ENCODE measurements around the gene SBF2. TPM values are rescaled to one million over a fixed set of nuclear protein-coding genes. Genes with fewer than 3 reads are reported as not detected.

Gene SBF2
- total RNA-seq, 3 donors from 2014 or later, result 74.8 to 91.9 (median 88.2) TPM

DNA sequence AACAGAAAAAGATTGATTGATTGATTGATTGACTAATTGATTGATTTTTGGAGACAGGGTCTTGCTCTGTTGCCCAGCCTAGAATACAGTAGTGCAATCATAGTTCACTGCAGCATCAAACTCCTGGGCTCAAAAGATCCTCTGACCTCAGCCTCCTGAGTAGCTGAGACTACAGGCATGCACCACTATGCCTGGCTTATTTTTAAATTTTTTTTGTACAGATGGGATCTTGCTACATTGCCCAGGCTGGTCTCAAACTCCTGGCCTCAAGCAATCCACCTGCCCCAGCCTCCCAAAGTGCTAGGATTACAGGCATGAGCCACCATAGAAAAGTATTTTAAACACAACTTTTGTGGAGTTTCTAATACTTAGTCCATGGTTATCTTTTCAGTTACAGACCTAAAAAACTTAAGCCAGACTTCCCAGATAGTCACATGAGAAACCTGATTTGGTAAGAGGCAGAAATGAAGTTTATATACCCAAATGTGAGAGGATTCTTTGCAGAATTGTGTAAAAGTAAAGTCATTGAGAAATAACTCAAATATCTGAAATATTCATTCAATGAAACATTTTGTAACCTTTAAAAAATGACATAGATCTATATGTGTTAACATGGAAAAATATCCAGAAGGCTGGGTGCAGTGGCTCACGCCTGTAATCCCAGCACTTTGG lies 443.7 kb downstream of the SBF2 start:
- intact Hi-C loops (cut with DNase I; ENCODE audit: low total_unique reads), result no loop called here

DNA sequence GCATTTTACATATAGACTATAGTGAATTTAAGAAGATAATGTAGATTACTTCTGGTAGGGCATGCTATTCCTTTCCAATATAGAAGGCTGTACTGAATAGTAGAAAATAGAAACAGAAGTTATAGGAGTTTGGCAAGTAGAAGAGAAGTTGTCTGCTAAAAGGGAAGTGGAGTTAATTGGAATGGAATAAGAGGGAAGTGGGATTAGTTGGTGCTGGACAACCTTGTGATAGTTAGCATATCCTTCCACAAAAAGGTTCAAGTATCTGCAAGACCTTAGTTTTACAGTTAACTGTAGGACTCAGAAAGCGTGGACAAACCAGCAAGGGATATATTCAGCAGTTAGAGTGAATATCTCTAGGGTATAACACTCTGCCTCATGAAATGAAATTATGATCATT lies 444.6 kb downstream of the SBF2 start:
- Histone ChIP-seq H3K36me3 (peaks cover 4% of the 10 kb centered on the region), H3K27me3 (no peaks in the 10 kb centered on the region), H3K4me3 (no peak overlapping the region), H3K9me3 (no peaks in the 10 kb centered on the region), H3K27ac (no peak overlapping the region), H3K4me1 (no peaks in the 10 kb centered on the region)
- intact Hi-C loops (cut with DNase I; ENCODE audit: low total_unique reads), result no loop called here
- TF ChIP-seq POLR2AphosphoS5 (IDR thresholded peaks at IDR 0.05), result no peak
- DNase-seq (ENCODE audit: low spot score in 2 of 2), result no peak

More for the DNA sequence above, 443.7 kb downstream of the SBF2 start:
- TF ChIP-seq POLR2A (IDR thresholded peaks at IDR 0.05) (no peak), POLR2AphosphoS5 (IDR thresholded peaks at IDR 0.05) (no peak)
- TF ChIP-seq, protein P1, sequence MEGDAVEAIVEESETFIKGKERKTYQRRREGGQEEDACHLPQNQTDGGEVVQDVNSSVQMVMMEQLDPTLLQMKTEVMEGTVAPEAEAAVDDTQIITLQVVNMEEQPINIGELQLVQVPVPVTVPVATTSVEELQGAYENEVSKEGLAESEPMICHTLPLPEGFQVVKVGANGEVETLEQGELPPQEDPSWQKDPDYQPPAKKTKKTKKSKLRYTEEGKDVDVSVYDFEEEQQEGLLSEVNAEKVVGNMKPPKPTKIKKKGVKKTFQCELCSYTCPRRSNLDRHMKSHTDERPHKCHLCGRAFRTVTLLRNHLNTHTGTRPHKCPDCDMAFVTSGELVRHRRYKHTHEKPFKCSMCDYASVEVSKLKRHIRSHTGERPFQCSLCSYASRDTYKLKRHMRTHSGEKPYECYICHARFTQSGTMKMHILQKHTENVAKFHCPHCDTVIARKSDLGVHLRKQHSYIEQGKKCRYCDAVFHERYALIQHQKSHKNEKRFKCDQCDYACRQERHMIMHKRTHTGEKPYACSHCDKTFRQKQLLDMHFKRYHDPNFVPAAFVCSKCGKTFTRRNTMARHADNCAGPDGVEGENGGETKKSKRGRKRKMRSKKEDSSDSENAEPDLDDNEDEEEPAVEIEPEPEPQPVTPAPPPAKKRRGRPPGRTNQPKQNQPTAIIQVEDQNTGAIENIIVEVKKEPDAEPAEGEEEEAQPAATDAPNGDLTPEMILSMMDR (IDR thresholded peaks at IDR 0.05), result no peak
- Histone ChIP-seq H3K4me3 (no peak overlapping the region), H3K9me3 (no peaks in the 10 kb centered on the region), H3K27ac (no peak overlapping the region), H3K27me3 (no peaks in the 10 kb centered on the region), H3K36me3 (peaks cover 4% of the 10 kb centered on the region), H3K4me1 (no peaks in the 10 kb centered on the region)
- DNase-seq (ENCODE audit: low spot score in 2 of 2), result no peak

DNA sequence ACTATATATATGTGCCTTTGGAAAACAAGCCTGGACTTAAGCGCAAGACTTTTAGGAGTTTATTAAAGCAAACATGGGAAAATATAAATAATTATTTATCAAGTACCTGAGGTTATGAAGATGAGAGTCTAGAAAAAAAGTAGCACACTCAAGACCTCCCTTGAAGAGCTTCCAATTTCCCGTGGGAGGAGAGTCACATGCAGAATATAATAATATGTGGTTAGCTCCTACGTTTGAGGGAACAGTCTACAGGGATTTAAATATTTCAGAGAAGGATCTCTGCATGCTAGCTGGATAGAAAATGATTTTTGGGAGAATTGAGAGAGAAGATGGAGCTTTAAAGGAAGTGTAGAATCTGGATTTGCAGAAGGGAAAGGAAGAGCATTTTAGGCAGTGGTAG lies 446.4 kb downstream of the SBF2 start:
- DNase-seq (ENCODE audit: low spot score in 2 of 2), result no peak
- no peaks in the 10 kb centered on the region for H3K4me1 ChIP-seq
- intact Hi-C loops (cut with DNase I; ENCODE audit: low total_unique reads), result no loop called here
- peaks cover 4% of the 10 kb centered on the region for H3K36me3 ChIP-seq
- TF ChIP-seq POLR2A (IDR thresholded peaks at IDR 0.05) (no peak), POLR2AphosphoS5 (IDR thresholded peaks at IDR 0.05) (no peak)
- TF ChIP-seq, protein P1 (IDR thresholded peaks at IDR 0.05), result no peak
- H3K9me3 ChIP-seq, result no peaks in the 10 kb centered on the region
- H3K27ac ChIP-seq, result no peak overlapping the region
- H3K27me3 ChIP-seq, result no peaks in the 10 kb centered on the region
- no peak overlapping the region for H3K4me3 ChIP-seq

DNA sequence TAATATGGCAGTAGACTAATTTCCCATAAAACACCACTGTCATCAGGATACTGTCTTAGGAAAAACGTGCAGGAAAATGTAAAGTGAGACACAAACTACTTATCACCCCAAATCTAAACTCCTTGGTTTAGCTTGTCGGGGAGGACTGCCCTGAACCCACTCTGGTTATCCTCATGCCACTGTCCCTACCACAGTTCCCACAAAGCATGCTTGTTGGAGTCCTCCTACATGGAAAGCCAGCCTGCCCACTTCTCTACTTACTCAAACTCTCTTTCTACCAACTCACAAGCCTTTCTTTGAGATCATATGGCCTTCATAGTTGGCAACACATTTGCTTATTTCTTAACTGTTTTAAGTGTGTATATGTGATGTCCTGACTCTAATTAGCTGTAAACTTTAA lies 451.1 kb downstream of the SBF2 start:
- TF ChIP-seq, protein P1 (IDR thresholded peaks at IDR 0.05), result no peak
- TF ChIP-seq POLR2AphosphoS5 (IDR thresholded peaks at IDR 0.05) (no peak), POLR2A (IDR thresholded peaks at IDR 0.05) (no peak)
- Histone ChIP-seq H3K27me3 (no peaks in the 10 kb centered on the region), H3K9me3 (no peaks in the 10 kb centered on the region), H3K36me3 (peaks cover 4% of the 10 kb centered on the region), H3K27ac (no peak overlapping the region), H3K4me3 (no peak overlapping the region), H3K4me1 (no peaks in the 10 kb centered on the region)
- no peak for DNase-seq (ENCODE audit: low spot score in 2 of 2)
- intact Hi-C loops (cut with DNase I; ENCODE audit: low total_unique reads), result no loop called here

DNA sequence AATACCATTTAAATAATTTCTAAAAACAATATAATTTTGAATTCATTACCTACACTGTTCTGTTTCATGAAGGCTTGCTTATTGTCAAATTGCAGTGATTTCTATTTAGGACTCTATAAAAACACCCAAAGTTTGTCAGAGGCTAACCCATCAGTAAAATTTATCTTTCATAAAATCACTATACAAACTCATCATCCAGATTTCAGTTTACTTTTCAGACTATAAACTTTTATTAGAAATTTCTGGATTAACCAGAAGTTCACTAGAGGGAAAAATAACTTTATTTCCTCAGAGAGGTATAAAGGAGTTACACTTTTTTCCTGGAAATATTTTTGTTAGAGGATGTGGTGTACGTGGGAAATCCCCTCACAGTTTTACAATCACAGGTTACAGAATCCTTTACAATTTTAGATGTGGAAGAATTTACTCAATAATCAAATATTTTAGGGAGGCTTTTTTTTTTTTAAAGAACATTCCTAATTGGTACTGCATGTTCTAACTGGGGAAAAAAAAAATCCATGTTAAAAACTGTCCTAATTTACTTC lies 453.5 kb downstream of the SBF2 start:
- no peak for DNase-seq (ENCODE audit: low spot score in 2 of 2)
- H3K27ac ChIP-seq, result no peak overlapping the region
- no peaks in the 10 kb centered on the region for H3K36me3 ChIP-seq

More for the DNA sequence above, 453.5 kb downstream of the SBF2 start:
- TF ChIP-seq, protein P1 (IDR thresholded peaks at IDR 0.05), result no peak
- TF ChIP-seq POLR2AphosphoS5 (IDR thresholded peaks at IDR 0.05), result no peak
- no peak for TF ChIP-seq POLR2A (IDR thresholded peaks at IDR 0.05)
- Histone ChIP-seq H3K4me1 (no peaks in the 10 kb centered on the region), H3K9me3 (no peaks in the 10 kb centered on the region), H3K4me3 (no peak overlapping the region), H3K27me3 (no peaks in the 10 kb centered on the region)
- intact Hi-C loops (cut with DNase I; ENCODE audit: low total_unique reads), result no loop called here
